ENCODE data around the gene SLCO4C1. TPM values are rescaled to one million over a fixed set of nuclear protein-coding genes. Genes with fewer than 3 reads are reported as not detected.

The SLCO4C1 gene
- total and polyA plus RNA-seq, 2 experiments from 2014 or later: 6.2 to 20.5 TPM

DNA sequence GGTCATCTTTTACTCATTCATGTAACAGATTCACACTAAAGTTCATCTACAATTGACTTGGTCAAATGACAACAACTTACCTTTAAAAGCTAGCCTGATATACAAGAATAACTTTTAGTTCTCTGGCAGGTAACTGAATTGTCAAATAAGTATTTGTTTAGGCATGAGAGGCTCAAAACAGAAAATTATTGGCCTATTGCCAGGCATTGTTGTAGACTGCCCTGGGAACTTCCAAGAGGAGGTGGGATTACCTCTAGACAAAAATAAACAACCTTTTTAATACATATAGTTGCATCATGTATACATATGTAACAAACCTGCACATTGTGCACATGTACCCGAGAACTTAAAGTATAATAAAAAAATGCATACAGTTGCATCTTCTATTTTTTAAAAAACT, 18.2 kb upstream of the SLCO4C1 start:
- no peak overlapping the region for H3K4me3 ChIP-seq
- no peak overlapping the region for H2AFZ ChIP-seq
- no peaks in the 10 kb centered on the region for H4K20me1 ChIP-seq (ENCODE audit: insufficient read depth, poor library complexity, severe bottlenecking)
- H3K27me3 ChIP-seq: no peaks in the 10 kb centered on the region
- H3K9me2 ChIP-seq (replicated peaks; ENCODE audit: insufficient read depth): no peaks in the 10 kb centered on the region
- no peaks in the 10 kb centered on the region for H3K79me2 ChIP-seq
- H3K27ac ChIP-seq: no peak overlapping the region
- H3K36me3 ChIP-seq (replicated peaks; ENCODE audit: insufficient read depth, low read depth): no peaks in the 10 kb centered on the region
- H3K4me2 ChIP-seq: no peak overlapping the region
- DNase-seq (ENCODE audit: low spot score): no peak
- H3K4me1 ChIP-seq (ENCODE audit: insufficient read depth): no peaks in the 10 kb centered on the region
- TF ChIP-seq, protein P1, sequence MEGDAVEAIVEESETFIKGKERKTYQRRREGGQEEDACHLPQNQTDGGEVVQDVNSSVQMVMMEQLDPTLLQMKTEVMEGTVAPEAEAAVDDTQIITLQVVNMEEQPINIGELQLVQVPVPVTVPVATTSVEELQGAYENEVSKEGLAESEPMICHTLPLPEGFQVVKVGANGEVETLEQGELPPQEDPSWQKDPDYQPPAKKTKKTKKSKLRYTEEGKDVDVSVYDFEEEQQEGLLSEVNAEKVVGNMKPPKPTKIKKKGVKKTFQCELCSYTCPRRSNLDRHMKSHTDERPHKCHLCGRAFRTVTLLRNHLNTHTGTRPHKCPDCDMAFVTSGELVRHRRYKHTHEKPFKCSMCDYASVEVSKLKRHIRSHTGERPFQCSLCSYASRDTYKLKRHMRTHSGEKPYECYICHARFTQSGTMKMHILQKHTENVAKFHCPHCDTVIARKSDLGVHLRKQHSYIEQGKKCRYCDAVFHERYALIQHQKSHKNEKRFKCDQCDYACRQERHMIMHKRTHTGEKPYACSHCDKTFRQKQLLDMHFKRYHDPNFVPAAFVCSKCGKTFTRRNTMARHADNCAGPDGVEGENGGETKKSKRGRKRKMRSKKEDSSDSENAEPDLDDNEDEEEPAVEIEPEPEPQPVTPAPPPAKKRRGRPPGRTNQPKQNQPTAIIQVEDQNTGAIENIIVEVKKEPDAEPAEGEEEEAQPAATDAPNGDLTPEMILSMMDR (IDR thresholded peaks at IDR 0.05; ENCODE audit: poor library complexity): no peak
- TF ChIP-seq EZH2 (IDR thresholded peaks at IDR 0.05; ENCODE audit: borderline replicate concordance) (no peak), EZH2phosphoT487 (IDR thresholded peaks at IDR 0.05; ENCODE audit: low read depth, severe bottlenecking, unreplicated experiment) (no peak)
- no peaks in the 10 kb centered on the region for H3K9me3 ChIP-seq (ENCODE audit: low read depth)
- WGBS (ENCODE audit: low lambda C conversion rate, missing lambda C conversion rate): 81% methylated on average over 1 of the region's 1 CpG

DNA sequence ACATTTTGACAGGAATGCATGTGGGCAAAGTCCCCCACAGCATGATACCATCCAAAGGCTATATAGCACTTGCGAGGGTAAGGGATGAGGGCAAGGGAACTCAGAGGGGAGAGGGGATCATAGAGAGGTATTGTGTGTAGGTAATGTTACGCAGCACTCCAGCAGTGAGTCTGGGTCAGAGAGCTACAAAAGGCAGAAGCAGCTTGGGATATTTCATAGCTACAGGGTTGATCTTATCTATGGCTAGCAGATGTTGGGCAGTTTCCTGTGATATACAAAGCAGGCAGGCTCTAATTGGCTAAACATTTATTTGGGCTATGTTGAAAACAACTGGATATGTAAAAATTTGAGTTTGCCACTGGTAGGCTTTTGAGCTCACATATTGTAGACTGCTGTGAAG, 17.8 kb upstream of the SLCO4C1 start:
- 74% methylated on average over 2 of the region's 2 CpGs for WGBS (ENCODE audit: low lambda C conversion rate, missing lambda C conversion rate)
- TF ChIP-seq EZH2phosphoT487 (IDR thresholded peaks at IDR 0.05; ENCODE audit: low read depth, severe bottlenecking, unreplicated experiment) (no peak), EZH2 (IDR thresholded peaks at IDR 0.05; ENCODE audit: borderline replicate concordance) (no peak)
- TF ChIP-seq, protein P1 (IDR thresholded peaks at IDR 0.05; ENCODE audit: poor library complexity): no peak
- H3K4me1 ChIP-seq (ENCODE audit: insufficient read depth): no peaks in the 10 kb centered on the region
- no peaks in the 10 kb centered on the region for H4K20me1 ChIP-seq (ENCODE audit: insufficient read depth, poor library complexity, severe bottlenecking)
- no peaks in the 10 kb centered on the region for H3K9me3 ChIP-seq (ENCODE audit: low read depth)
- no peak overlapping the region for H2AFZ ChIP-seq
- no peaks in the 10 kb centered on the region for H3K9me2 ChIP-seq (replicated peaks; ENCODE audit: insufficient read depth)
- no peak for DNase-seq (ENCODE audit: low spot score)
- no peak overlapping the region for H3K27ac ChIP-seq
- H3K27me3 ChIP-seq: no peaks in the 10 kb centered on the region
- H3K4me3 ChIP-seq: no peak overlapping the region
- H3K4me2 ChIP-seq: no peak overlapping the region
- no peaks in the 10 kb centered on the region for H3K79me2 ChIP-seq
- H3K36me3 ChIP-seq (replicated peaks; ENCODE audit: insufficient read depth, low read depth): no peaks in the 10 kb centered on the region

DNA sequence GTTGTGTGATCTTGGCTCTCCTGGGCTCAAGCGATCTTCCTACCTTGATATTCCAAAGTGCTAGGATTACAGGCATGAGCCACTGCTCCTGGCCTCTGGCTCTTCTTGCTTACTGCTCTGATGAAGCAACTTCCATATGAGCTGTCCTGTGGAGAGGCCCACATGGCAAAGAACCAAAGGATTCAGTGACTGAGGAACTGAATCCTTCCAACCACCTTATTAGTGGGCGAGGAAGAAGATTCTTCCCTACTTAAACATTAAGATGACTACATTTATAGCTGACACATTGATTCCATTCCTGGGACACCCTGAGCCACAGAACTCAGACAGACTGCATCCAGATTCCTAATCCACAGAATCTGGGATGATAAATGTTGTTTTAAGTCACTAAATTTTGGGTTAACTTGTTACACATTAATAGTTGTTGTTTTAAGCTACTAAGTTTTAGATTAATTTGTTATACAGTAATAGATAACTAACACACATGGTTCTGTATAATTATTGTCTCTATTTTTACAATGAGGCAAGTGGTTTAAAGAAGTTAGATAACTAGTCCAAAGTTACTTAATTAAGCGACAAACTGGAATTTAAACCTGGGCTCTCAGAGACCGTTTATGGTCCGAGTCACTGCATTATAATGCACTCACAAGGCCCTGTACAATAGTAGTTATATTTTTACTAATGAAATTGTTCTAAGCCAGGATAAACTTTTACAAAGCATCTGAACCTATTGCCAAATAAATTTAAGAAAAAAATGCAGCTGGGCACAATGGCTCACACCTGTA, 16.7 kb upstream of the SLCO4C1 start:
- no peak overlapping the region for H3K4me2 ChIP-seq
- no peaks in the 10 kb centered on the region for H3K9me3 ChIP-seq (ENCODE audit: low read depth)
- no peaks in the 10 kb centered on the region for H3K9me2 ChIP-seq (replicated peaks; ENCODE audit: insufficient read depth)
- TF ChIP-seq EZH2phosphoT487 (IDR thresholded peaks at IDR 0.05; ENCODE audit: low read depth, severe bottlenecking, unreplicated experiment) (no peak), EZH2 (IDR thresholded peaks at IDR 0.05; ENCODE audit: borderline replicate concordance) (no peak)
- TF ChIP-seq, protein P1 (IDR thresholded peaks at IDR 0.05; ENCODE audit: poor library complexity): no peak
- H3K36me3 ChIP-seq (replicated peaks; ENCODE audit: insufficient read depth, low read depth): no peaks in the 10 kb centered on the region
- H3K4me1 ChIP-seq (ENCODE audit: insufficient read depth): no peaks in the 10 kb centered on the region
- H4K20me1 ChIP-seq (ENCODE audit: insufficient read depth, poor library complexity, severe bottlenecking): no peaks in the 10 kb centered on the region
- no peak overlapping the region for H3K27ac ChIP-seq
- H3K27me3 ChIP-seq: no peaks in the 10 kb centered on the region
- WGBS (ENCODE audit: low lambda C conversion rate, missing lambda C conversion rate): 94% methylated on average over 5 of the region's 5 CpGs
- peak; percentile 16 for DNase-seq (ENCODE audit: low spot score)
- no peak overlapping the region for H2AFZ ChIP-seq
- H3K4me3 ChIP-seq: no peak overlapping the region
- H3K79me2 ChIP-seq: no peaks in the 10 kb centered on the region
